SK-N-SH (cell line): ENCODE measurements around the gene ZNF19.

ENCODE experiments used
- CTCF ChIP-seq: fragments of 200-600 bp; sonication (generic); IDR thresholded peaks from 2 replicates; pipeline ENCODE4 v1.6.1; 2017; ENCODE audit warnings: antibody characterized with exemption, mild to moderate bottlenecking, moderate library complexity
- EP300 ChIP-seq, 2 experiments: IDR thresholded peaks; 2 replicates each; pipeline versions ENCODE4 v1.4.0 to v1.6.1; 2012; ENCODE audit warnings: borderline replicate concordance in 1 of 2, low read depth in 1 of 2, low read length in 1 of 2
- EZH2phosphoT487 ChIP-seq: fragments of 200-600 bp; sonication (generic); IDR thresholded peaks from 2 replicates; pipeline ENCODE4 v1.6.1; 2017; ENCODE audit warnings: low read depth, mixed run types, mild to moderate bottlenecking, antibody characterized with exemption, moderate library complexity, borderline replicate concordance
- JUND ChIP-seq: IDR thresholded peaks from 2 replicates; pipeline ENCODE4 v1.4.0; 2012
- POLR2AphosphoS5 ChIP-seq: IDR thresholded peaks from 2 replicates; pipeline ENCODE4 v1.6.1; 2012; ENCODE audit warnings: low read depth, low read length
- RAD21 ChIP-seq: IDR thresholded peaks from 2 replicates; pipeline ENCODE4 v1.6.1; 2012; ENCODE audit warnings: mild to moderate bottlenecking, low read length
- RCOR1 ChIP-seq: fragments of 150-350 bp; IDR thresholded peaks from 2 replicates; pipeline ENCODE4 v1.6.1; 2017; ENCODE audit warnings: antibody characterized with exemption, low read length
- USF2 ChIP-seq: fragments of 150-350 bp; IDR thresholded peaks from 2 replicates; pipeline ENCODE4 v1.6.1; 2017; ENCODE audit warnings: antibody characterized with exemption, low read length, low read depth, borderline replicate concordance
- TF ChIP-seq, protein P1 (sequence below): IDR thresholded peaks from 2 replicates; pipeline ENCODE4 v1.6.1; 2012; ENCODE audit warnings: mild to moderate bottlenecking, low read depth, low read length, moderate library complexity
- TF ChIP-seq, protein P2 (sequence below): IDR thresholded peaks from 2 replicates; pipeline ENCODE4 v1.4.0; 2012; ENCODE audit warnings: low read depth
- TF ChIP-seq, protein P3 (sequence below): fragments of 150-350 bp; IDR thresholded peaks from 2 replicates; pipeline ENCODE4 v1.6.1; 2016; ENCODE audit warnings: mild to moderate bottlenecking, low read depth, low read length

DNA sequence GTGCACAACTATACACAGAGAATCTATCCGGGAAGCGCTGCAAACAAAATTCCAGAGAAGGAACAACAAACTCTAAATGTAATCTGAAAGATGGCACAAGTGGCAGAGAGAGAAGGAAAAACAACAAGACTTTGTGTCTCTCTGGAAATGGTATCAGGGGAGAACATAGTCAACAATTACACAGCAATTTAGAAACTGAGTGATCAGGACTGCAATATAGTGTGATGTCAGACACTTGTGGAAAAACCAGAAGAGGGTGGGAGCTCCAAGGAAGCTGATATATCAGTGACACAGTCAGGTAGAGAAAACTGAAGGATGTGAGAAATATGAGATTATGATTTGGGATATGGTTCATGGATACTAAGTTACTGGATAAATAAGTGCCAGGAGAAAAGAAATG lies 8.2 kb downstream of the ZNF19 start:
- TF ChIP-seq EZH2phosphoT487 (no peak), CTCF (no peak), USF2 (no peak), RCOR1 (no peak), POLR2AphosphoS5 (no peak), EP300 (IDR thresholded peaks at IDR 0.05; ENCODE audit: borderline replicate concordance in 1 of 2, low read depth in 1 of 2, low read length in 1 of 2) (no peak), JUND (no peak), RAD21 (no peak)
- TF ChIP-seq, protein P1, sequence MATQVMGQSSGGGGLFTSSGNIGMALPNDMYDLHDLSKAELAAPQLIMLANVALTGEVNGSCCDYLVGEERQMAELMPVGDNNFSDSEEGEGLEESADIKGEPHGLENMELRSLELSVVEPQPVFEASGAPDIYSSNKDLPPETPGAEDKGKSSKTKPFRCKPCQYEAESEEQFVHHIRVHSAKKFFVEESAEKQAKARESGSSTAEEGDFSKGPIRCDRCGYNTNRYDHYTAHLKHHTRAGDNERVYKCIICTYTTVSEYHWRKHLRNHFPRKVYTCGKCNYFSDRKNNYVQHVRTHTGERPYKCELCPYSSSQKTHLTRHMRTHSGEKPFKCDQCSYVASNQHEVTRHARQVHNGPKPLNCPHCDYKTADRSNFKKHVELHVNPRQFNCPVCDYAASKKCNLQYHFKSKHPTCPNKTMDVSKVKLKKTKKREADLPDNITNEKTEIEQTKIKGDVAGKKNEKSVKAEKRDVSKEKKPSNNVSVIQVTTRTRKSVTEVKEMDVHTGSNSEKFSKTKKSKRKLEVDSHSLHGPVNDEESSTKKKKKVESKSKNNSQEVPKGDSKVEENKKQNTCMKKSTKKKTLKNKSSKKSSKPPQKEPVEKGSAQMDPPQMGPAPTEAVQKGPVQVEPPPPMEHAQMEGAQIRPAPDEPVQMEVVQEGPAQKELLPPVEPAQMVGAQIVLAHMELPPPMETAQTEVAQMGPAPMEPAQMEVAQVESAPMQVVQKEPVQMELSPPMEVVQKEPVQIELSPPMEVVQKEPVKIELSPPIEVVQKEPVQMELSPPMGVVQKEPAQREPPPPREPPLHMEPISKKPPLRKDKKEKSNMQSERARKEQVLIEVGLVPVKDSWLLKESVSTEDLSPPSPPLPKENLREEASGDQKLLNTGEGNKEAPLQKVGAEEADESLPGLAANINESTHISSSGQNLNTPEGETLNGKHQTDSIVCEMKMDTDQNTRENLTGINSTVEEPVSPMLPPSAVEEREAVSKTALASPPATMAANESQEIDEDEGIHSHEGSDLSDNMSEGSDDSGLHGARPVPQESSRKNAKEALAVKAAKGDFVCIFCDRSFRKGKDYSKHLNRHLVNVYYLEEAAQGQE: no peak
- TF ChIP-seq, protein P2, sequence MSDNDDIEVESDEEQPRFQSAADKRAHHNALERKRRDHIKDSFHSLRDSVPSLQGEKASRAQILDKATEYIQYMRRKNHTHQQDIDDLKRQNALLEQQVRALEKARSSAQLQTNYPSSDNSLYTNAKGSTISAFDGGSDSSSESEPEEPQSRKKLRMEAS: no peak
- TF ChIP-seq, protein P3, sequence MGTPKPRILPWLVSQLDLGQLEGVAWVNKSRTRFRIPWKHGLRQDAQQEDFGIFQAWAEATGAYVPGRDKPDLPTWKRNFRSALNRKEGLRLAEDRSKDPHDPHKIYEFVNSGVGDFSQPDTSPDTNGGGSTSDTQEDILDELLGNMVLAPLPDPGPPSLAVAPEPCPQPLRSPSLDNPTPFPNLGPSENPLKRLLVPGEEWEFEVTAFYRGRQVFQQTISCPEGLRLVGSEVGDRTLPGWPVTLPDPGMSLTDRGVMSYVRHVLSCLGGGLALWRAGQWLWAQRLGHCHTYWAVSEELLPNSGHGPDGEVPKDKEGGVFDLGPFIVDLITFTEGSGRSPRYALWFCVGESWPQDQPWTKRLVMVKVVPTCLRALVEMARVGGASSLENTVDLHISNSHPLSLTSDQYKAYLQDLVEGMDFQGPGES: no peak
